ENCODE results near the gene SMAP1.
"Not testable (repeated sequence)": the region's sequence is repeated elsewhere in the genome, so short reads cannot be mapped to it uniquely, and the experiment has no call there.

Gene SMAP1

GRCh38 chr6:70684794-70685493 lies 17.3 kb downstream of the SMAP1 start:
- DNase-seq, result no peak

DNA sequence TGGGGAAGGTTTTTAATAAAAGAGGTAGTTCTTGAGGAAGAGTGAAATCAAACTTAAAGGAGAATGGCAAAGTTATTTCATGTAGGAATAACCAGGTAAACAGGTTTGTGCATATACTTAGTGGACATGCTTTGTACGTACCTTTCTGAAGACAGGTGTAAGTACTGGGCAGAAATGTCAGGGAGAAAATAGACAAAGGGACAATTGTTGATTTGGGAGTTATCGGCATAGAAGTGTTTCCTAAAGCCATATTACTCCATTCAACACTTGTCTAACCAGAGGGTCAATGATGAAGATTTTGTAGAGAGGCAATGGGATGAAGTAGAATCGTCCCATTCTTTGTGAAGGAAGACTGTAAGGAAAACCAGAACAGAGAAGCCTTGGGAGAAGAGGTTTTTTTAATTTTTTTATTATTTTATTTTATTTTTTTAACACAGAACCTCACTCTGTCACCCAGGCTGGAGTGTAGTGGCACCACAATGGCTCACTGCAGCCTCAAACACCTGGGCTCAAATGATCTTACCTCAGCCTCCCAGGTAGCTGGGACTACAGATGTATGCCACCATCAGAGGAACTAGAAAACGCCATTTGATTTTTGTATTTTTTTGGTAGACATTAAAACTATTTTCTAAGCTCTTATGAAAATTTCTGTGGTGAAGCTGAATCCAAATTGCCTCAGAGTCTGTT lies 18.0 kb downstream of the SMAP1 start:
- DNase-seq, result no peak

GRCh38 chr6:70686548-70687133 lies 19.0 kb downstream of the SMAP1 start:
- peak; percentile 36 for DNase-seq

GRCh38 chr6:70693887-70694286 lies 26.2 kb downstream of the SMAP1 start:
- no peak for DNase-seq

DNA sequence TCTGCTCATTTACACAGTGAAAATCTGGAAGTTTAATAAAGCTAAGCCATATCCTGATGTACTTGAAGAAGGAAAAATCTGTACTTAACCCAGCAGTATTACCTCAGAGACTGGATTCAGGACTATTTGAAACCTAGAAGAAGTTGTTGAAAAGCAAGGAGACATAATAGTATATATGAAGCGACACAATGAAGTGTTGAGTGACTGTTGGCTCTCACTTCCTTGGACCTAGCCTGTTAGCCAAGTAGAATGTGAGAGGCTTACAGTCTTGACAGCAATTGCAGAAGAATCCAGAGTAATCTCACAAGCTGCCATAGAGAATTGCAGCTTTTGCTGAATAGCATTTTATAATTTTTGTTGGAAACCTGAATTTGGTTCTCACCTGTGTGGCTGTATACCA lies 26.7 kb downstream of the SMAP1 start:
- DNase-seq, result no peak

DNA sequence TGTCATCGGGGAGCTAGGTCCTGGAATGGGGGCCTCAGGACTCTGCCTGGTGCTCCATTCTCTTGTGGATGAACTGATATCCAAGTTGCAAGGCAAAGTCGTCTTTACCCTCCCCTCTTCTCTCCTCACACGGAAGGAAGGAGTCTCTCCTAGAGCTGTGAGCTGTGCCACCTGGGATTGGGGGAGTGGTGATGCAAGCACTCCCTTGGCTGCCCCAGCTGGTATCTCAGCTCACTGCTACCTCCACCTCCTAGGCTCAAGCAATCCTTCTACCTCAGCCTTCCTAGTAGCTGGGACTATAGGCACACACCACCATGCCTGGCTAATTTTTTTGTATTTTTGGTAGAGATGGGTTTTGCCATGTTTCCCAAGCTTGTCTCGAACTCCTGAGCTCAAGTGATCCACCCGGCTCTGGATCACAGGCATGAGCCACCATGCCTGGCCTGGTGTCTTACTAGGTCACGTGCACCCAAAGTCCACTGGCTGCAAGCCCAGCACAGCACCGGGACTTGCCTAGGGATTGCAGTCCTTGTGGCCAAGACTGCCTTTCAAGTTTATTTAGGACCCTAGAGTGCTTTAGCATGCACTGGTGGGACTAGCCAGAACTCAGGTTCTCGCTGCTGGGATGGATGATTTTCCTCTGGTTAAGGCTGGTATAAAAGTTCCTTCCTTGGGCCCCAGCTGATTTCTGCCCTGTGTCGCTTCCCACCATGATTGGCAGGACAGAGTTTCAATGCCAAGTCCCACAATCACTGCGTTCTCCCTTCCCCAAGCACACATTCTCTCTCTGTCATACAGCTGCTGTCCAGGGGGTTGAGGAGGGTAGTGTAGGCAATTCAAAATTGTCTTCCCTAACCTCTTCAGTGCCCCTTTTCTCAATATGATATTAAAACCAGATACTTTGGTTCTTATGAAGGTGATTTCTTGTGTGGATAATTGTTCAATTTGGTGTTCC lies 33.5 kb downstream of the SMAP1 start:
- DNase-seq, result no peak

DNA sequence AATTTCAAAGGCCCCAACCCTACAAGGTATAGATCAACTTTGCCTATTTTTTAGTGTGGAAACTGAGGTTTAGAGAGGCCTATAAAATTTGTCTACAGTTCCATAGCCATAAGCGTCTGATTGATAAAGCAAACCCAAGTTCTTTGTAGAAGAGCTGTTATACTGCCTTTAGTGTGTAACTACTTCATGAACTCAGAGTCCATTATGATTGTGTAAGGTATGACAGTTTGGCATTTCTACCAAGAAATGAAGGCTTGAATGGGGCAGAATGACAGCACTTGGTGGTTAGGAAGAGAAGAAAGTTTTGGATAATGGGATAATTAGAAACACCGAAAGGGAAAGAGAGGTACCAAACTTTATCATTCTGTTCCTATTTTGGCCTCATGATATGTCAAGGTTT lies 38.1 kb downstream of the SMAP1 start:
- DNase-seq, result no peak

DNA sequence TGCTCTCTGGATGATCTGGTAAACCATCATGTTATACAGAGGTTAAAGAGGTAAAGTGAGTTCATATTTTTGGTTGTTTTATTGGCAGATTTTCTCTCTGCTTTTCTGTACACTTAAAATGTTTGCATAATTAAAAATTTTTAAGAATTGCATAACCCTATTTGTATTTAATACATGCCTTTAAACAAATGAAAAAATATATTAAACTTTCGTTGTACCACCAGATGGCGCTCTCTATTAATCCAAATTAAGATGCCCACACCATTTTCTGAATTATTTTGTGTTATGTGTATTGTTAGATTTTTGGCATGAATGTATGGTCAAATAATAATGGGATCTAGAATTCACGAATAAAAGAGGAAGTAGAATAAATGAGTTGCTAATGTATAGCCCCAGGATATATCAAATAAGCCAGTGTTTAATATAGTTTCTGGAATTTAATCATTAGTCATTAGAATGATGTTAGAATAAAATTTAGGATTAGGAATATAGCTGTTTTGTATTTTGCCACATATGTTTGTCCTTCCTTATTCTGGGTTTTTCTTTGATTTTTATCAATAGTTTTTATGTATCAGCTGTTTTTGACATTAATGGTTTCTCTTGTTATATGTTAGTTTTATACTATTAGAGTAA lies 38.9 kb downstream of the SMAP1 start:
- DNase-seq, result peak; percentile 38

- DNase-seq, result no peak
Observed at GRCh38 chr6:70707893-70708292, 40.2 kb downstream of the SMAP1 start.

- DNase-seq, result no peak
Observed at GRCh38 chr6:70708448-70708847, 40.8 kb downstream of the SMAP1 start.

DNA sequence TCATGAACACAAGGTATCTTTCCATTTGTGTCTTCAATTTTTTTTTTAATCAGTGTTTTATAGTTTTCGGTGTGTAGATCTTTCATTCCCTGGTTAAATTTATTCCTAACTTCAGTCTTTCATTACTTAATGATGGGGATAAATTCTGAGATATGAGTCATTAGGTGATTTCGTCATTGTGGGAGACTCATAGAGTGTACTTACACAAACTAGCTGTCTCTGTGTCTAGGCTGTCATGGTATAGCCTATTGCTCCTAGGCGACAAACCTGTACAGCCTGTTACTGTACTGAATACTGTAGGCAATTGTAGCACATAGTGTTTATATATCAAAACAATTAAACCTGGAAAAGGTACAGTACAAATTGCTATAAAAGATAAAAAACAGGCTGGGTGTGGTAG lies 42.1 kb downstream of the SMAP1 start:
- DNase-seq, result peak; percentile 75

GRCh38 chr6:70714716-70715257 lies 47.1 kb downstream of the SMAP1 start:
- no peak for DNase-seq

- no peak for DNase-seq
Observed at GRCh38 chr6:70717038-70717801, 49.5 kb downstream of the SMAP1 start.

DNA sequence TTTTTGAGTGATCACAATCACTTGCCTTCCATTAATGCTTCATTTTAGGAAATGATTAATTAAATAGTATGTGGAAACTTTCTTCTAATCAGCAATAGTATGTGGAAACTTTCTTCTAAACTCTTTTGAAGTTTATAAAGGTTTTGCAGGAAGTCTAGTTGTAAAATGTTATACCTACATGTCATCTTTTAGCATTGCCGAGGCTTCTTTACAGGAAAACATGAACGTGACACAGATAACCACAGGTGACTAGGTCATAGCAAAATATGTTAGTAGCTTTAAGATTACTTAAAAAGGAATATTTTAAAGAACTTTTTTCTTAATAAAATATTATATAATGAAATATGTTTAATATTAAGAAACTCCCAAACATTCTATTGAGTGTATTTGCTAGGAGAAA lies 56.8 kb downstream of the SMAP1 start:
- DNase-seq, result no peak

DNA sequence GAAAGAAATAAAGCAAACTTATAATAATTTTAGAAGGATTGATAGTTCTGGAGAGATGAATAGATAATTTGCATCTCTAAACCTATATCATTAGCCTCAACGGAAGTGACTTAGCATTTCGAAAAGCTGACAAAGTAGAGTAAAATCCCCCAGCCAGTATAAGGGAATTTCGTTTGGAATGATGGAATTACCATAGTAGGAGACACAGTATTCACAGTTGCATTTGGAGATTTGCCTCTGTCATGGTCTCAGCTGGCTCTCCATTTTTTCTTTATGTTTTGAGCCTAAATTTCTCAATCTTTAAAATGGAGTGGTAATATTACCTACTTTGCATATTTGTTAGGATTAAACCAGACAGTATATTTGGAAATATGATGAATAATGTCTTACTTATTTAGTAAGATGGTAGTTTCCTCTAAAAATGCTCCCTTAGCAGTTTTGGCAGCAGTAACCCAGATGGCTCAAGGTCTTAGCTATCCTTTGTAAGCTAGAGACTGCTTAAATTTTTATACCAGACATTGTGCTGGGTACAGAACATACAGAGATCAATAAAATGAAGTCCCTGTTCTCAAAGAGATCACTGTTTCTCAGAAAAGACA lies 58.2 kb downstream of the SMAP1 start:
- peak; percentile 38 for DNase-seq

DNA sequence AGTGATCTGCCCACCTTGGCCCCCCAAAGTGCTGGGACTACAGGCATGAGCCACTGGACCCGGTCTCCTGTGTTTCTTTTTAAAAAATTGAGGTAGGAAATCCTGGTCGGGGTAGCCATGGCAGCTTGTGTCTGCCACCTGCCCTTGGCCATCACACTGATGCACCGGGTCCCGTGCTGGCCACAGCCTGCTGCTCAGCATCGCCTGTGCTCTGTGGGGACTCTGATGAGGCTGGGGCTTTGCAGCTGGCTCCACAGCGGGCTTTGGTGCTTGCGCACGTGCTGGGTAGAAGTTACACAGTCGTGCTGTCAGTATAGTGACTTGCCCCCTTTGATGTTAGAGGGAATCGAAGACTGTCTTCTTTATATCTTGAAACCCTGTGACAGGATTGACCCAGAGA lies 66.7 kb downstream of the SMAP1 start:
- no peak for DNase-seq

GRCh38 chr6:70734979-70735378 lies 67.3 kb downstream of the SMAP1 start:
- no peak for DNase-seq

GRCh38 chr6:70735513-70735912 lies 67.8 kb downstream of the SMAP1 start:
- DNase-seq, result no peak

DNA sequence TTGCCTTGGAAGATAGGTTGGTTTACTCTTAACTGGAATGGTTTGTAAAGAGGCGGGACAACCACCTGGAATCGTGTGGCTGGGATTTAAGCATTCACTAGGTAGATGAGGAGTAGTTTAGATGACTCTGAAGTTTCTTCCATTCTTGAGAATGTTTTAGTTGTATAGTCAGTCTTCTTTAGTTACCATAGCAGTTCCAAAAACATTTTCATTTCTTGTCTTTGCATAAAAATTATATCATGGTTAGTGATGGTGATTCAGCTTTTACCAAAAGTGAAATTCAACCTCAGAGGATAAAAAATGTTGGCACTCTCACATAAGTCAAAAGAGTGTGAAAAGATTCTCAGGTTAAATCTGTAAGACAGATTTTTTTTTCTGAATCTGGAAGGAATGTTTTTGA lies 70.3 kb downstream of the SMAP1 start:
- DNase-seq, result peak; percentile 12

GRCh38 chr6:70739534-70739933 lies 71.9 kb downstream of the SMAP1 start:
- no peak for DNase-seq

GRCh38 chr6:70740746-70741145 lies 73.1 kb downstream of the SMAP1 start:
- DNase-seq, result not testable (repeated sequence)
